PC-9 (cell line): Measurements from ENCODE around the gene ACSL1. TPM values are rescaled to one million over a fixed set of nuclear protein-coding genes. Genes with fewer than 3 reads are reported as not detected.

ENCODE experiments used
- BruUV-seq: library from RNA; stranded (reverse); fragments of 400-500 nt; replicated peaks from 2 replicates; lab custom pipeline; 2021; lab: Mats Ljungman, UMichigan
- CTCF ChIA-PET: fragments of 300-600 bp; sonication (Branson Sonifier 250); formaldehyde crosslinking; loops from one replicate; lab custom pipeline; 2022; ENCODE audit warnings: antibody characterized with exemption; lab: Charles Lee
- POLR2A ChIA-PET: fragments of 300-600 bp; sonication (Branson Sonifier 250); formaldehyde crosslinking; loops from one replicate; lab custom pipeline; 2022; ENCODE audit warnings: antibody characterized with exemption; ENCODE audit not compliant: unreplicated experiment; lab: Charles Lee
- DNase-seq, 2 experiments: peaks; one replicate each; pipeline versions ENCODE4 v3.0.0 to v3.0.0-alpha.2; 2015 to 2022; ENCODE audit warnings: mixed read lengths in 1 of 2
- H2AFZ ChIP-seq: fragments of 200-600 bp; sonication (generic); 2 replicates; pipeline ENCODE4 v1.8.1; 2017; ENCODE audit warnings: antibody characterized with exemption
- H3F3A ChIP-seq: fragments of 200-600 bp; sonication (generic); 2 replicates; pipeline ENCODE4 v1.8.1; 2017; ENCODE audit warnings: antibody characterized with exemption, mild to moderate bottlenecking, low read depth; ENCODE audit not compliant: insufficient read depth
- H3K27ac ChIP-seq: fragments of 200-600 bp; sonication (generic); 2 replicates; pipeline ENCODE4 v1.6.1; 2016; ENCODE audit warnings: mixed run types
- H3K27me3 ChIP-seq: fragments of 200-600 bp; sonication (generic); 2 replicates; pipeline ENCODE4 v1.6.1; 2016; ENCODE audit warnings: low read depth, mixed run types; ENCODE audit not compliant: insufficient read depth
- H3K36me3 ChIP-seq: fragments of 200-600 bp; sonication (generic); 2 replicates; pipeline ENCODE4 v1.6.1; 2016; ENCODE audit warnings: low read depth, mixed run types
- H3K4me1 ChIP-seq: fragments of 200-600 bp; sonication (generic); replicated peaks from 2 replicates; pipeline ENCODE4 v1.6.1; 2016; ENCODE audit warnings: mixed run types; ENCODE audit not compliant: insufficient read depth
- H3K4me2 ChIP-seq: fragments of 200-600 bp; sonication (generic); 2 replicates; pipeline ENCODE4 v1.6.1; 2017; ENCODE audit warnings: mixed run types
- H3K4me3 ChIP-seq: fragments of 200-600 bp; sonication (generic); 2 replicates; pipeline ENCODE4 v1.6.1; 2016; ENCODE audit warnings: mixed run types
- H3K79me2 ChIP-seq: fragments of 200-600 bp; sonication (generic); 2 replicates; pipeline ENCODE4 v1.6.1; 2017; ENCODE audit warnings: low read depth, mixed run types
- H3K9me2 ChIP-seq: fragments of 200-600 bp; sonication (generic); 2 replicates; pipeline ENCODE4 v1.8.1; 2017; ENCODE audit warnings: mild to moderate bottlenecking; ENCODE audit not compliant: insufficient read depth
- H3K9me3 ChIP-seq: fragments of 200-600 bp; sonication (generic); 2 replicates; pipeline ENCODE4 v1.8.1; 2016; ENCODE audit warnings: low read depth; ENCODE audit not compliant: insufficient read depth
- H4K20me1 ChIP-seq: fragments of 200-600 bp; sonication (generic); 2 replicates; pipeline ENCODE4 v1.8.1; 2017; ENCODE audit not compliant: insufficient read depth
- CTCF ChIP-seq: fragments of 200-600 bp; sonication (generic); conservative IDR thresholded peaks from 2 replicates; pipeline ENCODE4 v1.6.1; 2017; ENCODE audit warnings: mixed run types, antibody characterized with exemption, mild to moderate bottlenecking, moderate library complexity
- EZH2 ChIP-seq: fragments of 200-600 bp; sonication (generic); IDR thresholded peaks from 2 replicates; pipeline ENCODE4 v1.8.0; 2017; ENCODE audit warnings: antibody characterized with exemption, low read depth
- intact Hi-C: fragments of 100-400 bp; cut with micrococcal nuclease; formaldehyde crosslinking; loops from one replicate; pipeline ENCODE4 v1.10.0; 2022; ENCODE audit not compliant: unreplicated experiment
- total RNA-seq: library from RNA; stranded (reverse); gene quantifications from 2 replicates; pipeline ENCODE4 v1.2.3, GENCODE V29; 2021

Gene ACSL1
- total RNA-seq, 1 experiment from 2014 or later: 96.6 TPM

- H2AFZ ChIP-seq: no peak overlapping the region
- TF ChIP-seq CTCF: no peak
- no peak for TF ChIP-seq EZH2
- H3K9me3 ChIP-seq: no peaks in the 10 kb centered on the region
- ChIA-PET POLR2A (no interaction called here), CTCF (no interaction called here)
- H3K4me2 ChIP-seq: no peak overlapping the region
- no peak for DNase-seq
- no TSS peak for BruUV-seq
- no peaks in the 10 kb centered on the region for H3K9me2 ChIP-seq
- no peak overlapping the region for H3K27ac ChIP-seq
- H3F3A ChIP-seq: no peaks in the 10 kb centered on the region
- intact Hi-C loops: no loop called here
- H3K27me3 ChIP-seq: no peaks in the 10 kb centered on the region
- no peaks in the 10 kb centered on the region for H4K20me1 ChIP-seq
- H3K4me1 ChIP-seq: no peaks in the 10 kb centered on the region
- no peak overlapping the region for H3K4me3 ChIP-seq
- no peaks in the 10 kb centered on the region for H3K79me2 ChIP-seq
- no peaks in the 10 kb centered on the region for H3K36me3 ChIP-seq
These were observed 42.9 kb upstream of the ACSL1 start for GRCh38 chr4:184868623-184869022.

- Histone ChIP-seq H3F3A (no peaks in the 10 kb centered on the region), H3K27me3 (no peaks in the 10 kb centered on the region), H3K36me3 (no peaks in the 10 kb centered on the region), H3K79me2 (no peaks in the 10 kb centered on the region), H3K4me2 (no peak overlapping the region), H4K20me1 (no peaks in the 10 kb centered on the region), H3K9me2 (no peaks in the 10 kb centered on the region), H3K9me3 (no peaks in the 10 kb centered on the region), H3K4me3 (no peak overlapping the region), H2AFZ (no peak overlapping the region), H3K4me1 (no peaks in the 10 kb centered on the region), H3K27ac (no peak overlapping the region)
- no peak for DNase-seq
- BruUV-seq: no TSS peak
- POLR2A ChIA-PET: no interaction called here
- TF ChIP-seq EZH2: no peak
- TF ChIP-seq CTCF: no peak
- CTCF ChIA-PET: no interaction called here
- intact Hi-C loops: no loop called here
These were observed 38.1 kb upstream of the ACSL1 start for GRCh38 chr4:184863916-184864315.

GRCh38 chr4:184861047-184861446 lies 35.3 kb upstream of the ACSL1 start:
- Histone ChIP-seq H3K9me2 (no peaks in the 10 kb centered on the region), H4K20me1 (no peaks in the 10 kb centered on the region), H3K4me1 (no peaks in the 10 kb centered on the region), H3K36me3 (no peaks in the 10 kb centered on the region), H3K27me3 (no peaks in the 10 kb centered on the region), H2AFZ (no peak overlapping the region), H3K27ac (no peak overlapping the region), H3K9me3 (no peaks in the 10 kb centered on the region), H3K4me3 (no peak overlapping the region), H3K4me2 (no peak overlapping the region), H3F3A (no peaks in the 10 kb centered on the region), H3K79me2 (no peaks in the 10 kb centered on the region)
- no peak for DNase-seq
- ChIA-PET POLR2A (no interaction called here), CTCF (no interaction called here)
- TF ChIP-seq CTCF: no peak
- no peak for TF ChIP-seq EZH2
- no TSS peak for BruUV-seq
- intact Hi-C loops: no loop called here
